WTC11 (cell line): ENCODE data around the gene ZMYND15.

Experiments
- JUN ChIP-seq: sonication (generic); formaldehyde crosslinking; IDR thresholded peaks from 2 replicates; pipeline ENCODE4 v1.8.0; 2023; ENCODE audit warnings: mild to moderate bottlenecking, missing genetic modification reagents
- NR2C2 ChIP-seq: sonication (generic); formaldehyde crosslinking; IDR thresholded peaks from 2 replicates; pipeline ENCODE4 v1.8.0; 2022; ENCODE audit warnings: mild to moderate bottlenecking, missing genetic modification reagents
- OVOL2 ChIP-seq: fragments of 250-450 bp; sonication (Bioruptor Pico); IDR thresholded peaks from 2 replicates; pipeline ENCODE4 v1.9.0; 2021; ENCODE audit warnings: mild to moderate bottlenecking, borderline replicate concordance
- SP1 ChIP-seq: sonication (generic); formaldehyde crosslinking; conservative IDR thresholded peaks from 2 replicates; pipeline ENCODE4 v1.8.1; 2022; ENCODE audit warnings: missing genetic modification reagents
- TEAD4 ChIP-seq: sonication (generic); formaldehyde crosslinking; IDR thresholded peaks from 2 replicates; pipeline ENCODE4 v1.8.0; 2022; ENCODE audit warnings: mild to moderate bottlenecking, missing genetic modification reagents
- ZNF281 ChIP-seq: sonication (generic); formaldehyde crosslinking; IDR thresholded peaks from 2 replicates; pipeline ENCODE4 v1.8.0; 2023; ENCODE audit warnings: mild to moderate bottlenecking, missing genetic modification reagents
- ZNF512 ChIP-seq: sonication (generic); formaldehyde crosslinking; IDR thresholded peaks from 2 replicates; pipeline ENCODE4 v1.8.1; 2022; ENCODE audit warnings: missing genetic modification reagents, borderline replicate concordance
- TF ChIP-seq, protein P1 (sequence below): fragments of 200-600 bp; IDR thresholded peaks from 2 replicates; pipeline ENCODE4 v1.8.0; 2022; ENCODE audit warnings: antibody characterized with exemption

DNA sequence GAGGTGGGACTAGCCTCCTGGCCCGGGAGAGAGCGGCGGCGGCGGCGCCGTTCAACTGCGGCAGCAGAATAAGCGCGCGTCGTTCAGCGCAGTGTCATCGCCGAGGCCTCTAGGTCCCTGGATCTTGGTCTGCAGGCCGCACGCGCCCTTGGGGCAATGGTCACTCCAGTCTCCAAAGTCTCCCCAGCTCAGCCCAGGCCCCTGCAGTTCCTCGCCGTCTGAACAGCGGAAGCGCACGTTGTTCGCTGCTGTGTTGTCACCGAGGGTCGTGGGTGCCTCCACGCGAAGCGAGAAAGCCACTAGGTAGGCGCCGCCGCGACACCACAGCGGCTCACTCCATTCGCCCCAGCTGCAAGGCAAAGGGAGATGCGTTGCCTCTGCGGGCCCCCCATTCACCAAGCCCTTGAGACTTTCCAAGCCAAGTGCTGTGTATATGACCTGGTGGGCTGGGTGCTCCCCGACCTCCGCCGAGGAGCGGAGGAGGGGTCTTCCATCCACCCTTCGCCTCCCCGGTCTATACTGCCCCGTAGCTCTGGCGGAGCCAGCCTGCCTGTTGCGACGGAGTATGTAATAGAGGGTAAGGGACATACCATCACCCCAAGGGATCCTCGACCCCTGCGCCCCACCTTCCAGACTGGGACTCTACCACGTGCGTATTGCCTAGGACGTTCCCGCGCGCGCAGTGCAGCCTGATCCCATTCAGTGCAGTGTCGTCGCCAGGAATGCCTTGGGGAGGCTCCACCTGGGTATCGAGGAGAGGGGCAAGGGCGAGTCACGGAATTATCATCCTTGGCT is 45.9 kb downstream of the ZMYND15 start:
- TF ChIP-seq OVOL2 (CRISPR knock-in tag) = no peak
- TF ChIP-seq, protein P1, sequence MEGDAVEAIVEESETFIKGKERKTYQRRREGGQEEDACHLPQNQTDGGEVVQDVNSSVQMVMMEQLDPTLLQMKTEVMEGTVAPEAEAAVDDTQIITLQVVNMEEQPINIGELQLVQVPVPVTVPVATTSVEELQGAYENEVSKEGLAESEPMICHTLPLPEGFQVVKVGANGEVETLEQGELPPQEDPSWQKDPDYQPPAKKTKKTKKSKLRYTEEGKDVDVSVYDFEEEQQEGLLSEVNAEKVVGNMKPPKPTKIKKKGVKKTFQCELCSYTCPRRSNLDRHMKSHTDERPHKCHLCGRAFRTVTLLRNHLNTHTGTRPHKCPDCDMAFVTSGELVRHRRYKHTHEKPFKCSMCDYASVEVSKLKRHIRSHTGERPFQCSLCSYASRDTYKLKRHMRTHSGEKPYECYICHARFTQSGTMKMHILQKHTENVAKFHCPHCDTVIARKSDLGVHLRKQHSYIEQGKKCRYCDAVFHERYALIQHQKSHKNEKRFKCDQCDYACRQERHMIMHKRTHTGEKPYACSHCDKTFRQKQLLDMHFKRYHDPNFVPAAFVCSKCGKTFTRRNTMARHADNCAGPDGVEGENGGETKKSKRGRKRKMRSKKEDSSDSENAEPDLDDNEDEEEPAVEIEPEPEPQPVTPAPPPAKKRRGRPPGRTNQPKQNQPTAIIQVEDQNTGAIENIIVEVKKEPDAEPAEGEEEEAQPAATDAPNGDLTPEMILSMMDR = no peak
- TF ChIP-seq SP1 (CRISPR knock-in tag) = no peak
- no peak for TF ChIP-seq ZNF512 (CRISPR knock-in tag)
- TF ChIP-seq NR2C2 (CRISPR knock-in tag) = no peak
- no peak for TF ChIP-seq JUN (CRISPR knock-in tag)
- no peak for TF ChIP-seq ZNF281 (CRISPR knock-in tag)
- TF ChIP-seq TEAD4 (CRISPR knock-in tag) = no peak
